Activated CD4-positive, alpha-beta T cell treated with anti-CD3 and anti-CD28 coated beads, Interleukin-2, amount 10 ng/mL, durations not matched to agents 7 days and 5 days (primary cell): ENCODE data around the gene CCNYL1. TPM values are rescaled to one million over a fixed set of nuclear protein-coding genes. Genes with fewer than 3 reads are reported as not detected.
"Not testable (repeated sequence)": the region's sequence is repeated elsewhere in the genome, so short reads cannot be mapped to it uniquely, and the experiment has no call there.

Source experiments
- CTCF ChIA-PET: fragments of 350-600 bp; sonication (Branson Sonifier 250); formaldehyde crosslinking; loops from one replicate; lab custom pipeline; 2021; ENCODE audit warnings: antibody characterized with exemption; lab: Charles Lee
- POLR2A ChIA-PET: fragments of 350-600 bp; sonication (Branson Sonifier 250); formaldehyde crosslinking; loops from one replicate; lab custom pipeline; 2021; ENCODE audit warnings: antibody characterized with exemption; lab: Charles Lee
- DNase-seq: peaks from one replicate; pipeline ENCODE4 v3.0.0-alpha.2; 2020
- H3K27ac Mint-ChIP-seq: one replicate; pipeline ENCODE4 v1.8.0; 2021; ENCODE audit warnings: mild to moderate bottlenecking, moderate library complexity, mixed read lengths
- H3K27me3 Mint-ChIP-seq: one replicate; pipeline ENCODE4 v1.8.0; 2021; ENCODE audit warnings: mixed read lengths
- H3K36me3 Mint-ChIP-seq: one replicate; pipeline ENCODE4 v1.8.0; 2021; ENCODE audit warnings: low read depth, mixed read lengths
- H3K4me1 Mint-ChIP-seq: one replicate; pipeline ENCODE4 v1.8.0; 2021; ENCODE audit warnings: mixed read lengths
- H3K4me3 Mint-ChIP-seq: one replicate; pipeline ENCODE4 v1.8.0; 2021; ENCODE audit warnings: mild to moderate bottlenecking, moderate library complexity, mixed read lengths
- H3K9me3 Mint-ChIP-seq: one replicate; pipeline ENCODE4 v1.8.0; 2021; ENCODE audit warnings: mixed read lengths
- total RNA-seq, 2 experiments: library from RNA; stranded (reverse); gene quantifications; one replicate each; pipeline ENCODE4 v1.2.3, GENCODE V29; 2021

The CCNYL1 gene
- total RNA-seq, 2 experiments from 2014 or later = 5.1 to 6.9 TPM

GRCh38 chr2:207727261-207727660, 15.8 kb downstream of the CCNYL1 start:
- H3K36me3 Mint-ChIP-seq = peaks cover 2% of the 10 kb centered on the region
- ChIA-PET POLR2A (no interaction called here), CTCF (interaction anchor here (0.9 to 1.6 kb wide), 4 partner anchors 9 to 39 kb away, joined by 3 to 6 read pairs (median 3); no protein-coding TSS in a partner anchor)
- no peaks in the 10 kb centered on the region for H3K9me3 Mint-ChIP-seq
- H3K27ac Mint-ChIP-seq = no peak overlapping the region
- H3K27me3 Mint-ChIP-seq = no peaks in the 10 kb centered on the region
- DNase-seq = no peak
- H3K4me3 Mint-ChIP-seq = no peak overlapping the region
- H3K4me1 Mint-ChIP-seq = peaks cover 9% of the 10 kb centered on the region

GRCh38 chr2:207729465-207729998, 18.1 kb downstream of the CCNYL1 start:
- no peak overlapping the region for H3K4me3 Mint-ChIP-seq
- H3K27ac Mint-ChIP-seq = no peak overlapping the region
- DNase-seq = no peak
- ChIA-PET POLR2A (no interaction called here), CTCF (no interaction called here)
- no peaks in the 10 kb centered on the region for H3K27me3 Mint-ChIP-seq
- no peaks in the 10 kb centered on the region for H3K9me3 Mint-ChIP-seq
- peaks cover 7% of the 10 kb centered on the region for H3K4me1 Mint-ChIP-seq
- peaks cover 2% of the 10 kb centered on the region for H3K36me3 Mint-ChIP-seq

GRCh38 chr2:207731138-207731537, 19.7 kb downstream of the CCNYL1 start:
- peaks cover 2% of the 10 kb centered on the region for H3K36me3 Mint-ChIP-seq
- DNase-seq = no peak
- H3K27ac Mint-ChIP-seq = no peak overlapping the region
- H3K4me1 Mint-ChIP-seq = peaks cover 7% of the 10 kb centered on the region
- no peak overlapping the region for H3K4me3 Mint-ChIP-seq
- ChIA-PET CTCF (no interaction called here), POLR2A (no interaction called here)
- no peaks in the 10 kb centered on the region for H3K9me3 Mint-ChIP-seq
- no peaks in the 10 kb centered on the region for H3K27me3 Mint-ChIP-seq

- POLR2A ChIA-PET = interaction anchor here (0.6 kb wide), 1 partner anchor 288 kb away, joined by 4 read pairs; no protein-coding TSS in a partner anchor
- Mint-ChIP-seq H3K4me1 (peaks cover 5% of the 10 kb centered on the region), H3K36me3 (peaks cover 2% of the 10 kb centered on the region), H3K27ac (no peak overlapping the region), H3K27me3 (no peaks in the 10 kb centered on the region), H3K9me3 (no peaks in the 10 kb centered on the region), H3K4me3 (no peak overlapping the region)
- DNase-seq = no peak
- CTCF ChIA-PET = interaction anchor here (0.5 to 1.5 kb wide), 2 partner anchors 12 to 454 kb away, joined by 3 to 7 read pairs; no protein-coding TSS in a partner anchor
Observed at GRCh38 chr2:207733597-207734240, 22.3 kb downstream of the CCNYL1 start.

- Mint-ChIP-seq H3K36me3 (peaks cover 2% of the 10 kb centered on the region), H3K9me3 (no peaks in the 10 kb centered on the region), H3K4me3 (no peak overlapping the region), H3K27ac (no peak overlapping the region), H3K27me3 (no peaks in the 10 kb centered on the region), H3K4me1 (peaks cover 5% of the 10 kb centered on the region)
- POLR2A ChIA-PET = interaction anchor here (0.6 kb wide), 1 partner anchor 288 kb away, joined by 4 read pairs; no protein-coding TSS in a partner anchor
- CTCF ChIA-PET = interaction anchor here (0.5 to 1.5 kb wide), 2 partner anchors 11 to 454 kb away, joined by 3 to 7 read pairs; no protein-coding TSS in a partner anchor
- DNase-seq = no peak
Observed at GRCh38 chr2:207734264-207734635, 22.8 kb downstream of the CCNYL1 start.

GRCh38 chr2:207734636-207735512, 23.4 kb downstream of the CCNYL1 start:
- Mint-ChIP-seq H3K4me1 (peaks cover 5% of the 10 kb centered on the region), H3K4me3 (no peak overlapping the region), H3K9me3 (no peaks in the 10 kb centered on the region), H3K27ac (no peak overlapping the region), H3K27me3 (no peaks in the 10 kb centered on the region), H3K36me3 (peaks cover 1% of the 10 kb centered on the region)
- DNase-seq = no peak
- CTCF ChIA-PET = interaction anchor here (0.6 to 1.0 kb wide), 3 partner anchors 11 to 171 kb away, joined by 3 to 4 read pairs (median 3); no protein-coding TSS in a partner anchor
- POLR2A ChIA-PET = no interaction called here

GRCh38 chr2:207735513-207735859, 24.0 kb downstream of the CCNYL1 start:
- H3K4me3 Mint-ChIP-seq, H3K27ac Mint-ChIP-seq, H3K27me3 Mint-ChIP-seq, DNase-seq, POLR2A ChIA-PET, H3K36me3 Mint-ChIP-seq, H3K9me3 Mint-ChIP-seq, H3K4me1 Mint-ChIP-seq: not testable (repeated sequence)
- CTCF ChIA-PET = interaction anchor here (1.0 kb wide), 2 partner anchors 10 to 170 kb away, joined by 3 to 4 read pairs; no protein-coding TSS in a partner anchor

- ChIA-PET CTCF (interaction anchor here (1.2 kb wide), 1 partner anchor 297 kb away, joined by 5 read pairs; no protein-coding TSS in a partner anchor), POLR2A (no interaction called here)
- H3K36me3 Mint-ChIP-seq = no peaks in the 10 kb centered on the region
- DNase-seq = no peak
- no peaks in the 10 kb centered on the region for H3K27me3 Mint-ChIP-seq
- no peak overlapping the region for H3K27ac Mint-ChIP-seq
- H3K4me1 Mint-ChIP-seq = peaks cover 1% of the 10 kb centered on the region
- H3K9me3 Mint-ChIP-seq = no peaks in the 10 kb centered on the region
- H3K4me3 Mint-ChIP-seq = no peak overlapping the region
Observed at GRCh38 chr2:207743514-207743913, 32.1 kb downstream of the CCNYL1 start.

- Mint-ChIP-seq H3K27ac (no peak overlapping the region), H3K4me3 (no peak overlapping the region), H3K36me3 (no peaks in the 10 kb centered on the region), H3K9me3 (no peaks in the 10 kb centered on the region), H3K4me1 (peaks cover 1% of the 10 kb centered on the region), H3K27me3 (no peaks in the 10 kb centered on the region)
- DNase-seq = no peak
- ChIA-PET CTCF (interaction anchor here (1.2 kb wide), 1 partner anchor 297 kb away, joined by 5 read pairs; no protein-coding TSS in a partner anchor), POLR2A (no interaction called here)
Observed at GRCh38 chr2:207744050-207744449, 32.6 kb downstream of the CCNYL1 start.

- Mint-ChIP-seq H3K4me1 (peaks cover 1% of the 10 kb centered on the region), H3K4me3 (no peak overlapping the region), H3K27me3 (no peaks in the 10 kb centered on the region), H3K27ac (no peak overlapping the region), H3K9me3 (no peaks in the 10 kb centered on the region), H3K36me3 (no peaks in the 10 kb centered on the region)
- no peak for DNase-seq
- ChIA-PET CTCF (interaction anchor here (2.3 kb wide), 1 partner anchor 296 kb away, joined by 14 read pairs; no protein-coding TSS in a partner anchor), POLR2A (no interaction called here)
Observed at GRCh38 chr2:207744451-207744850, 33.0 kb downstream of the CCNYL1 start.

GRCh38 chr2:207746131-207746530, 34.7 kb downstream of the CCNYL1 start:
- POLR2A ChIA-PET = no interaction called here
- Mint-ChIP-seq H3K4me1 (peaks cover 1% of the 10 kb centered on the region), H3K4me3 (no peak overlapping the region), H3K27me3 (no peaks in the 10 kb centered on the region), H3K9me3 (no peaks in the 10 kb centered on the region), H3K36me3 (no peaks in the 10 kb centered on the region), H3K27ac (no peak overlapping the region)
- CTCF ChIA-PET = interaction anchor here (0.6 to 2.3 kb wide), 20 partner anchors 8 to 496 kb away, joined by 3 to 14 read pairs (median 4); no protein-coding TSS in a partner anchor
- peak; percentile 67 for DNase-seq

- H3K4me1 Mint-ChIP-seq = peaks cover 1% of the 10 kb centered on the region
- H3K27ac Mint-ChIP-seq = peak overlapping the region; percentile 62
- no peaks in the 10 kb centered on the region for H3K9me3 Mint-ChIP-seq
- CTCF ChIA-PET = no interaction called here
- no peaks in the 10 kb centered on the region for H3K36me3 Mint-ChIP-seq
- POLR2A ChIA-PET = no interaction called here
- no peak for DNase-seq
- H3K27me3 Mint-ChIP-seq = no peaks in the 10 kb centered on the region
- H3K4me3 Mint-ChIP-seq = no peak overlapping the region
Observed at GRCh38 chr2:207747653-207748560, 36.5 kb downstream of the CCNYL1 start.
